PC-3 (cell line): ENCODE data around the gene ZNF789.

Experiments
- EZH2 ChIP-seq: fragments of 300-600 bp; sonication (generic); IDR thresholded peaks from one replicate; pipeline ENCODE4 v1.6.1; 2017; ENCODE audit warnings: antibody characterized with exemption, mild to moderate bottlenecking, low read length; ENCODE audit not compliant: unreplicated experiment
- TF ChIP-seq, protein P1 (sequence below): fragments of 300-600 bp; sonication (generic); conservative IDR thresholded peaks from 2 replicates; pipeline ENCODE4 v1.5.1; 2017; ENCODE audit warnings: antibody characterized with exemption, low read depth, mild to moderate bottlenecking, low read length

DNA sequence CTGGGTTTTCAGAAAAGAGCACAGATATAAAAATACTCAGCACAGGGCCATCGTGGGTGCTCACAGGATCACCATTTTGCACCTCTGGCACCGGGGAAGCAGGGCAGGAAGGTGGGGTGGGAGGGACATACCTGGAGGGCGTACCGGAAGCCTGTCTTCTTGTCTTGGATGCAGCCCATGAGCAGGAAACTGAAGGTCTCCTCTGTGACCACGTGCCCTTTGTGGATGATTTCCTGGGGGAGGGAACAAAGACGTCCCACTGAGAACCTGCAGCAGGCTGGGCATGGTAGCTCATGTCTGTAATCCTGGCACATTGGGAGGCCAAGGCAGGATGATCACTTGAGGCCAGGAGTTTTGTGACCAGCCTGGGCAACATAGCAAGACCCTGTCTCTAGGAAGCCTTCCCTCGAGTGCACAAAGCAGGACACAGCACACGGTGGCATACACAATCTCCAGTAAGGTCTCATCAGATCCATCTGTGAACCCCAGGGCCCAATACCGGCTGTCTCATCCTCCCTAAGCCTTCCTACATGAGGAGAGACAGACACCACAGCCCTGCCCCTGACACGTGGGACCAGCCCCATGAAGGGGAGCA lies 43.6 kb upstream of the ZNF789 start:
- no peak for TF ChIP-seq EZH2
- TF ChIP-seq, protein P1, sequence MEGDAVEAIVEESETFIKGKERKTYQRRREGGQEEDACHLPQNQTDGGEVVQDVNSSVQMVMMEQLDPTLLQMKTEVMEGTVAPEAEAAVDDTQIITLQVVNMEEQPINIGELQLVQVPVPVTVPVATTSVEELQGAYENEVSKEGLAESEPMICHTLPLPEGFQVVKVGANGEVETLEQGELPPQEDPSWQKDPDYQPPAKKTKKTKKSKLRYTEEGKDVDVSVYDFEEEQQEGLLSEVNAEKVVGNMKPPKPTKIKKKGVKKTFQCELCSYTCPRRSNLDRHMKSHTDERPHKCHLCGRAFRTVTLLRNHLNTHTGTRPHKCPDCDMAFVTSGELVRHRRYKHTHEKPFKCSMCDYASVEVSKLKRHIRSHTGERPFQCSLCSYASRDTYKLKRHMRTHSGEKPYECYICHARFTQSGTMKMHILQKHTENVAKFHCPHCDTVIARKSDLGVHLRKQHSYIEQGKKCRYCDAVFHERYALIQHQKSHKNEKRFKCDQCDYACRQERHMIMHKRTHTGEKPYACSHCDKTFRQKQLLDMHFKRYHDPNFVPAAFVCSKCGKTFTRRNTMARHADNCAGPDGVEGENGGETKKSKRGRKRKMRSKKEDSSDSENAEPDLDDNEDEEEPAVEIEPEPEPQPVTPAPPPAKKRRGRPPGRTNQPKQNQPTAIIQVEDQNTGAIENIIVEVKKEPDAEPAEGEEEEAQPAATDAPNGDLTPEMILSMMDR = no peak
